H4 (cell line): ENCODE data around the gene APBB2. TPM values are rescaled to one million over a fixed set of nuclear protein-coding genes. Genes with fewer than 3 reads are reported as not detected.

Experiments used
- DNase-seq: peaks from one replicate; pipeline ENCODE4 v3.0.0-alpha.2; 2015; ENCODE audit warnings: low spot score
- total RNA-seq: library from RNA; depleted of rRNA; stranded (reverse); fragments of >200 nt; shearing (Covaris generic); gene quantifications from 2 replicates; pipeline ENCODE4 v1.2.3, GENCODE V29; 2014; rRNA removed

APBB2 gene
- 25.5 and 25.7 TPM in 2 replicates for total RNA-seq

GRCh38 chr4:41214136-41214824, at the start of gene APBB2:
TSS of gene APBB2 (minus strand) at chr4:41214542. CDS start at chr4:41033254, 181,288 bp downstream.
- peak; percentile 98 for DNase-seq

DNA sequence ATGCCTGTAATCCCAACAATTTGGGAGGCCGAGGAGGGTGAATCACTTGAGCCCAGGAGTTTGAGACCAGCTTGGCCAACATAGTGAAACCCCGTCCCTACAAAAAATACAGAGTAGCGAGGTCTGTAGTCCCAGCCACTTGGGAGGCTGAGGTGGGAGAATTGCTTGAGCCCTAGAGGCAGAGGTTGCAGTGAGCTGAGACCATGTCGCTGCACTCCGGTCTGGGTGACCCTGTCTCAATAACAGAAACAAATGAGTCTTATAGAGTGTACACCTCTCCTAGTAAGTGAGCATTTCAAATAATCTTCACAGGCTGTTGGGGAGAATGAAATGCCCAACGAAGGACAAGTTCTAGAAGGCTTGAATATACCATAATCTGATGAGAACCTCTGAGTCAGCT, 47.9 kb upstream of the APBB2 start:
- DNase-seq = no peak

DNA sequence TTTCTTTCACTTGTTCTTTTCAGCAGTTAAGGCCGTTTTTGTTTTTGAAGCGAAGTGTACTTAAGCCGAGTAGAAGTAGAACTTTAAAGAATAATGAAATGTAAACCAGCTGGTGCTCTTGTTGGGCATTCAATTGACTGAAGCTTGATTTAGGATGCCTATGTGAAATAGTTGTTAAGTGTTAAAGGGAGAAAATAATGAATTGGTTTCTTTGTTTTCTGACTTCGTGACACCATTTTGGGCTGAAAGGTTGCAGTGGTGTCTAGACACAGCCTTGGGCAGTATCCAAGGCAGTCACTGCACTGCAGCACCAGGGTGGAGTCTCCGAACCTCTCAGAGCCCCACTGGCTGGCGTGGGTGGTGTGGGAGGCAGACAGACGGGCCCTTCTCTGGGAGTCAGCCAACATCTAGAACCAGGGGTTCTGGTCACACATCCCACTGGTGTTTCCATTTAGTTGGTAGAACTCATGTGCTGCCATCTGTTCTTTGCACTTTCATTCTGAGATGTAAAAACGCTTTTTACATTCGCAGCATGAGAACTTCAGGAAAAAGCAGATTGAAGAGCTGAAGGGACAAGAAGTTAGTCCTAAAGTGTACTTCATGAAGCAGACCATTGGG, 45.9 kb upstream of the APBB2 start:
- DNase-seq = no peak

DNA sequence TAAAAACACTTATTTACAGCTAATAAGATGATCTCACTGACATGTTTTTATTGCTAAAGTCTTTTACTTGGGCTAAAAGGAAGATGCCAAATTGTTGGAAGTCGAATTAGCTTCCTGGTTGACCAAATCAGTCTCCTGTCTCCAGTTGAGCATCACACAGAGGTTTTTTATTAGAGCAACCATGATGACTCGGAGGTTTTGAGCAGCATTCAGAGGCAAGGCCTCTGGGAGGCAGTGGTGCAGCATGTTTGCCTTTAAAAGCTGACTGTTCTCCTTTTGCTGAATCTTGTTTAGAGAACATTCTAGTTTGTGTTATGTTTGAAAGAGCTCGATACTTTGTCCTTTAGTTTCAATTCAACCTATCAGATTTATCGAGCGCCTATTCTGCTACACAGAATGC, 44.4 kb upstream of the APBB2 start:
- DNase-seq = peak; percentile 82

GRCh38 chr4:41257906-41258305, 43.6 kb upstream of the APBB2 start:
- no peak for DNase-seq

- DNase-seq = peak; percentile 76
These were observed 43.0 kb upstream of the APBB2 start for GRCh38 chr4:41257257-41257901.

GRCh38 chr4:41256740-41257256, 42.5 kb upstream of the APBB2 start, which contains the start of gene UCHL1:
TSS of gene UCHL1 (plus strand) at chr4:41256928. CDS start at chr4:41256977, 49 bp downstream.
- peak; percentile 95 for DNase-seq

DNA sequence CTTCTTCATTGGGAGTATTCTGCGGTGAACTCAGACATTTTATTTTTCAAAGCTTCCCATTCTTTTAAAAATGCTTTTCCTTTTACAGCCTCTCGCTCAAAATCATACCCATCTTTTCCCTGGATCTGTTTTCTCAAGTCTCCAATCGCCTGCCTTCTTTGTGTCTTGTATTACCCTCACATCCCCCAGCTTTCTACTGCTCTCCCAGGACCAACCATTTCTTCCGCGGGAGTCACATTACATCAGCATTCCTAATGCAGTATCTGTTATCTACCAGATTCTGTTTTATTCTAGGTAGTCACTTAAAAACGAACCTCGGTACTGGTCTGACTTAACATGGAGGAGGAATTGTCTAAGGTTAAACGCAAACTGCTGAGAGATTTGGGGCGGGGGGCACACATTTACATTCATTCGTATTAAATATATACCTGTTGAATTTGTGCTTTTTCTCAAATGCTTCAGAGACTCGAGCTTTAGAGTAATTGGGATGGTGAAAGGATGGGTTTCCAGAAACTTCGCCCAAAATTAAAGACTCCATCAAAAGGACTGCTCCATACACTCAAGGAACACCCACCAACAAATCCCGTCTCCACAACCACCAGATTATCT, 41.9 kb upstream of the APBB2 start:
- peak; percentile 60 for DNase-seq

DNA sequence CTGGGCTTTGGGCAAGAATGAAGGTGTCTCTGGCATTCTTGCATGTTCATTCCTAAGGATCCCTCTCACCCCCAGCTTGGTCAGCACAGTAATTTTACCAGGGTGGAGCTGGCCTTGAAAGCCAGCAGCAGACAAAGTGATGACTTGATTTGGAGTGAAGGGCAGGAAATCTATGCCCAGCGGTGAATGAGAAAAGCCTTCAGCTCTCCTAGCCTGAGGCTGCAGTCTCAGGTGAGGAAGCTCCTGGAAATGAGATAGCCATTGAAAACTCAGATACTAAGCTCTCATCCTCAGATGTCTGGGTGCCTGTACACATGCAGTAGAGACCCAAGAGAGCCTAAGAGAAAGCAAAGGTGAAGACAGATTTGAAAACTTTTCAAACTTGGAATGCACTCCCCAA, 31.6 kb upstream of the APBB2 start:
- no peak for DNase-seq

DNA sequence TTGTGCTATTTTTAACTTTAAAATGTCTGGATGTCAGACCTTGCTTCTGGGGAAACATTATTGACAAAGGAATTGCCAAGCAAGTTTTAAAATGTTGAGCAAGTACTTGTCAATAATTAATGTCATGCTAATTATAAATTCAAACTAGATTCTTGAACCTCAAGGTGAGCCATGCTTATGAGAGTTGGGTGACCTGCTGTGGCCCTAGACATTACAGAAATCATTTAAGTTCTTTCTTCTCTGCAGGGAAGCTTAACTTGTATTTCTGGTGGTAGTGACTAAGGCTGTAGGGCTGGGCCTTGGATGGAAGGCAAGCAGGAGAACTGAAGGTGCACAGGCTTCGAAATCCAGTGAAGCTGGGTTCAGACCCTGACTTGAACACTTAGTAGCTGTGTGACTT, 27.6 kb upstream of the APBB2 start:
- no peak for DNase-seq

DNA sequence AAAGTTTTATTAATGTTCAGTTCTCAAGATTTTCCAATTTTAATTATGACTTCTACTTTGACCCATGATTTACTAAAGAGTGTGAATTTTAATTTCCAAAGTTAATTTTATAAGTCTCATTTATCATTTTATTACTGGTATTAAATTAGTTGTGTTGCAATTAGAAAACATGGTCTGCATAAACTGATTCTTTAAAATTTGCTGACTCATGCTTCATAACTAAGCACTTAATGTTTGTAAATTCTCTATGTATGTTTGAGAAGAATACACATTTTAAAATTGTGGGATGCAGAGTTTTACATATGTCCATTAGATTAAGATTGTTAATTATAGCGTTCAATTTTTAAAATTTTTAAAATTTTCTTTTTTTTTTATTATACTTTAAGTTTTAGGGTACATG, 22.2 kb upstream of the APBB2 start:
- DNase-seq = no peak

GRCh38 chr4:41236032-41236431, 21.7 kb upstream of the APBB2 start:
- DNase-seq = no peak

DNA sequence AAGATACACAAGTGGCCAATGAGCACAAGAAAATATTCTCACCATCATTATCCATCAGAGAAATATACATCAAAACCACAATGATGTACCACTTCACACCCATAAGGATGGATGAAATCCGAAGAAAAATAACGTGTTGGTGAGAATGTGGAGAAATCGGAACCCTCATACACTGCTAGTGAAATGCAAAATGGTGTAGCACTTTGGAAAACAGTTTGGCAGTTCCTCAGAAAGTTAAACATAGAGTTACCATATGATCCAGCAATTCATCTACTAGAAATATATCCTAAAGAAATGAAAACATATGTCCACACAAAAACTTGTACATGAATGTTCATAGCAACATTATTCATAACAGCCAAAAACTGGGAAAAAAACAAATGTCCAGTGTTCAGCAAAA, 18.5 kb upstream of the APBB2 start:
- DNase-seq = no peak

GRCh38 chr4:41232406-41232805, 18.1 kb upstream of the APBB2 start:
- no peak for DNase-seq

- DNase-seq = no peak
These were observed 13.6 kb upstream of the APBB2 start for GRCh38 chr4:41227902-41228301.

GRCh38 chr4:41221850-41222645, 7.7 kb upstream of the APBB2 start:
- DNase-seq = no peak

DNA sequence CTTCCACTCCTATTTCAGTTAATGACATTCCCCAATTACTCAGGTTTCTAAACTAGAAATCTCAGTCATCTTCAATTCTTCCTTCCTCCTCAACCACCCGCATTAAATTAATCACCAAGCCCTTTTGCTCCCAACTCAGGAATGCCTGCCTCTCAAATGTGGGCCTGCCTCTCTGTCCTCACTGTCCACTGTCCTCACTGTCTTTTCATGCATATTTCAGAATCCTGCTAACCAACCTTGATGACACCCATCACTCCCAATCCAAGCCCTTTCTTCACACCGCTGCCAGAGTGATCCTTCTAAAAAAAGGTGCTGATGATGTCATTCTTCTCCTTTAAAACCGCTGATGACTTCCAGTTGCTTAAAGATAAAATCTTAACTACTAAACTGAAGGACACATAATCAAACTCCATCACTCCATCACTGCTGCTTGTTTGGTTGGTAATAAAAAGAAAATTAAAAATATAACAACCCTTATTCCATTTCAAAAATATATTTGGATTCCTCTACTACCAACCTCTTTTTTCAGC, 5.1 kb upstream of the APBB2 start:
- no peak for DNase-seq

- no peak for DNase-seq
These were observed 4.4 kb upstream of the APBB2 start for GRCh38 chr4:41218703-41219102.

- DNase-seq = no peak
These were observed 3.0 kb upstream of the APBB2 start for GRCh38 chr4:41217374-41217773.

DNA sequence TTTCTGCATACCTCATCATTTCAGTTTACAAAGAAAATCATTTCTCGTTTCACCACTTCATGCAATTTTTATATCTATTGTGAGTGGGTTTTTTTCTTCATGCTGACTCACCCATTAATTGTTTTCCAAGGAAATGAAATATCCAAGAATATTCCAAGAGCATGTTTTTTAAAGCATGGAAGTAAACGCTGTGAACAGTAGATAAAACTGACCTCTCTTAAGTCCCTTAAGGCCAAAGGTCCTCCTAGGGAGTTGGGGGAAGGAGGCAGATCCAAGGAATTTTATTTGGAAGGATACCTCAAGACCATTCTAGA, 2.6 kb upstream of the APBB2 start:
- no peak for DNase-seq

DNA sequence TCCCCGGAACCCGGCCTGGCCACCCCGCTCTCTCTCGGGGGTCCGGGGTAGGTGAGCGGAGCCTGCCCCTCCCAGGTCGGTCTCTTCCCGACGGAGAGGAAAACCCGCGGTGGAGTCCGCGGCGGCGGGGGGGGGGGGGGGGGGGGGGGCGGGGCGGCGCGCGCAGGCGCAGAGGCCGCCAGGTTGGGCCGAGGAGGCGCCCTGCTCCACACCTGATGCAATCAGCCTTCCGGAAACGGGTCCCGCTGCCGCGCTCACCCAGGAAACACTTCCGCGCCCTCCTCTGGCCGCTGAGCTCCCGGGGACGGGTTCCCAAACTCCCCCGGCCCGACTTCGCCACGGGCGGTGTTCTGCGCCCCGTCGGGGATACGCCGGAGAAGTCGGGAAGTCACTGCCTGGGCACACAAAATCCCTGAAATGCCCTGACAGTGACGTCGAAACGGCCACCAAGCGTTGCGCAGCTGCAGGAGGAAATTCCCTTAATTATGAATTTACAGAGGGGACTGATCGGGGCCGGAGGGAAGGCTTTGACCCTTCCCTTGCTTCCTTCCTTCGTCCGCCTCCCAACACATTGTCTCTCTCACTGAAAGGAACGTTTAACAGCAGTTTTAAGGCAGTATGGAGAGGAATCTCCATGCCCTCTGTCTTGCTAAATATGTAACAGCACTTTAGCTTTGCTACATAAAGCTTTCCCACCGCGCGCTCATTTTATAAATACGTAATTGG, 2.1 kb upstream of the APBB2 start:
- peak; percentile 89 for DNase-seq
